GM18526 (cell line): ENCODE data around the gene SUSD6.

Experiments used
- POLR2A ChIP-seq: IDR thresholded peaks from 3 replicates; pipeline ENCODE4 v1.6.1; 2011; ENCODE audit not compliant: insufficient read length; ENCODE audit errors: extremely low read depth

SUSD6 gene

DNA sequence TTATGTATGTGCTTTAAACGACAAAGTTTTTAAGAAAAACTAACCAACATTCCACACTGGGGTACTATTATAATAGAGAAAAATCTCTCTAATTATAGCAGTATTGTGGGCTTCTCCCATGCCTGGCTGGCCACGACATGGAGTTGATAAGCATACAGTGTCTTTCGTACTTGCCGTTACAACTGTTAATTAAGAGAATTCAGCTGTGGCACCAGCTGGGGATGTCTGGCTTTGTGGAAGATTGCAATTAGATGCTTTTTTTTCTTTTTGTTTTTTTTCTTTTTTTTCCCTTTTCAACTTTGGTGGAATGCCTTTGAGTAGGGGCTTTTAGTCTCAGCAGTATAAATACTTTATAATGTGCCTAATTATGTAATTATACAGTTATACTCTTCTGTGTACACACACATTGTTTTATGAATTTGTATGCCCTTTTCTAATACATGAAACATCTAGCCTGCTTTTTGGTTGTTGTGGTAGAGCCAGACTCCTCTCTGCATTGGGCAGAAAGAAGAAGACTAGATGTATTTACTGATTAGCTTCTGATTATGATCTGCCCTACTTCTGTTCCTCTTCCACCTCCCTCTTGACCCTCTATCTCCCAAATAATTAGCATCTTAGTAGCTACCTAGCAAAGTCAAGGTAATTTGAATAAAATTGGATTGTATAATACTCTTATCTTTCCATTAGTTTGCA, 76.4 kb downstream of the SUSD6 start:
- TF ChIP-seq POLR2A, result no peak

DNA sequence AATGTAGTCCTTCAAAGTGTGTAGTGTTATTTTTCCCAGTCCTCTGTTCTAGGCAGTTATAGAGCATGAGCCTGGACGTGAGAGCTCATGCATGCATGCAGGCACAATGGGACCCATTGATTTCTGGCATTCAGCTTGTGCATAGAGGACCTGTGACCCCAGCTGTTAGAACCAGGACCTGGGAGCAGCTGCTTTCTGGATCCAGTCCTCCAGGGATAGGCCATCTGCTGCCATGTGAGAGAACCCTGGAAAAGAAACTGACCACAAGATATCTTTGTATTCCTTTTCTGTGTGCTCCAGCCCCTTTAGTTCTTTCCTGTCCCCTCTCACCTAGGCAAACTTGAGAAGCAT, 76.9 kb downstream of the SUSD6 start:
- TF ChIP-seq POLR2A, result no peak

DNA sequence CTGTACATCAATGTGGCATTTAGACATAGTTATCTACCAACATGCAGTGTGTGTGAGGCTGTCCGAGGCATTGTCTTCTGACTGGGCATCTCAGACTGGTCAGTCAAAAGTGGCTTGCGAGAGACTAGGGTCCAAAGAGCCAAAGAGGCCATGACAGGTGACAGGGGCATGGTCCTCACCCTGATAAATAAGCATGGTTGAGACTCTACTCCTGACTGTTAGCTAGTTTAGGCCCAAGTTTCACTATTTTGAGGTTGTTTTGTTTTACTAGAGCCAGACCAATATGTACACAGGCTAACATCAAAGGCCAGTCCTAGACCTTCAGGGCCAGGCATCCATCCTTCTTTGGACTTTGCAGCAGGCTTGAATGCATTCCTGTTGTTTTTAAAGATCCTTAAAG, 78.6 kb downstream of the SUSD6 start:
- TF ChIP-seq POLR2A, result no peak

DNA sequence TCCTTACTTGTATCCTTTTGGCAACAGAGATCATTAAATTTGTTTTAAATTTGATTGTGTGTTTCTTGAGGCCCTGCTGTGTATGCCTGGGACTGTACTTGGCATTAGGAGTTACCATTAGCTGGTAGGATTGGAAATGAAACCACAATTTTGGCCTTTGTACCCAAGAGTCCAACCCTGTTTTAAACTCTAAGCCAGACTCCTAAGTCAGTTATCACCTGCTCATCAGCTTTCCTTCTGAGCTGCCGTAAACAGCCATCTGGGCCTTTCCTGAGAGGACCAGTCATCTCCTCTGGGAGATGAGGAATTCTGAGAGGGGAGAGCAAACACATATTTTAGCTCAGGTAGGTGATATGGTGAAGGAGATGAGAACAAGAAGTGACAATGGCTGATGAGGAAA, 81.2 kb downstream of the SUSD6 start:
- TF ChIP-seq POLR2A, result no peak

DNA sequence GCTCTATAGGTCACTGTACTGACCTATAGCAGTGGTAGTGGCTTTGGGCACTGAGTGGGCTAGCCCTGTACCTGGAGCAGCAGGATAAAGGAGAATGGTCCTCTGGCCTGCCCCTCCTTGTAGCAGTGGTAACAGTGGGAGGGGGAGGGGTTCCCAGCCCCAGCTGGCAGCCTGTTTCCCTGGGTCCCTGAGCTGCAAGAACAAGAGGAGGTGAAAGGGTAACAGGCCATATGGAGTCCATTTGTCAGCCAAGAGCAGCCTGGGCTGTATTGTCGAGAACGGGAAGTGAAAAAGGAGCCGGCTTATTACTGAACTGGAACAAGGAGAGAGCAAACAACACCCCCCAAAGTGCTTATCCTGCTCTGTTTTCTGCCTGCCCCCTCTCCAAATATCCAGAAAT, 81.7 kb downstream of the SUSD6 start:
- no peak for TF ChIP-seq POLR2A

DNA sequence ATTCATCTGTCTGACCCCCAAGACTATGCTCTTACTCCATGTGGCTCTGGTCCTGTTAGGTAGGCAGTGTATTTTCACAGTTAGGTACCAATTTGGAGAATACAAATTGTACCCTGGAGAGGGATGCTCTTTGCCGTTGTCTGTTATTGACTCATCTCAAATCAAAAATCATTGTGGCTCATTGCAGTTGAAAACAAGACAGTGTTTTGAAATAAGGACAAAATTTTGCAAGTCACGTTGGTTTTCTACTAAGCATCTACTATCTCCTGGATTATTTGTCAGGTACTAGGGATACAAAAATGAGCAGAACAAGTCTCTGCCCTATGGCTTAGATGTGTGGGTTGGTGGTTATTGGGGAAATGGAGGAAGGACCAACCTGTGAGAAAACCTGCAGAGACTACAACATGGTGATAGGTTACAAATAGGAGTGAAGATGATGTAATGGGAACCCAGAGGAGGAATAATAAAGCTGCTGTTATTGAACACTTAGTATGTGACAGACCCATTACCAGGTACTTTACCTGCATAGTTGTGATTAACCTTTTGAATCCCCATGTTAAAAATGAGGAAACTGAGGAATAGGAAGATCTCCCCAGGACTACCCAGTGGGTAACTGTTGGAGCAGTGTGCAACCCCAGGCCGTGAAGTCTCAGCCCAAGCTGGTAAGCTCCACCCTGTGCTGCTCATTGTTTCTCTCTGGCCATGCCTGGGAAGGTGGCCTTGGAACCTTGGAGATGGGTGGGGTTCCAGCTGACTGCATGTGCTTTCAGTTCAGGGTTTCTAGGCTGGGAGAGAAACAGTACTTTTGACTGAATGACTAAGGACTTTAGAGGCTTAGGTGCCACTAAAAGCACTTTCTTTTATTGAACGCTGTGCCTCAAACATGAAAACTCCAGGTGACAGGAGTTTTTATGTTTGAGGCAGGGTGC, 82.7 kb downstream of the SUSD6 start:
- no peak for TF ChIP-seq POLR2A

DNA sequence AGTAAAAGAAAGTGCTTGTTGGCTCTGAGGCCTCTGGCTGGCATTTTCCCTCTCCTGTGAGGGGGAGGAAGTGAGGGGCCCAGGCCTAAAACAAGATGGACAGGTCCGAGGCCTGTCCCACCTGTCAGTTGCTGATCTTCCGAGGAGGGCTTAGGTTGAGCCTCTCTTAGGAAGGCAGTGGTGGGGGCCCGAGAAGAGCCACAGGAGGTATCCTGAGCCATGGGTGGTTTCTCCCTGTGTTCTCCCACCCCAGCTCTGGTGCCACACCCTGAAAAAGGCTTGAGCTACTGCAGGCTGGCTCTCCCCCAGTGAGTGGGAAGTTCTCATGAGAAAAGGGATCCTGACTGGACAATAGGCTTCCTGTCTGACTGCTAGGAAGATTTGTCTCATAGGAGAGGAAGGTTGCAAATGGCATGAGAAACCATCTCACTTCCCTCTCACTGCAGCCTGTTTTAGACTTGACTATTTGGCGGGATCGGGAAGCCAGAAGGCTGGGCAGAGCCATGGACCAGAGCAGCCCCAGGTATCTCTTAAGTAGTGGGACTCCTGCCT, 83.4 kb downstream of the SUSD6 start:
- no peak for TF ChIP-seq POLR2A

DNA sequence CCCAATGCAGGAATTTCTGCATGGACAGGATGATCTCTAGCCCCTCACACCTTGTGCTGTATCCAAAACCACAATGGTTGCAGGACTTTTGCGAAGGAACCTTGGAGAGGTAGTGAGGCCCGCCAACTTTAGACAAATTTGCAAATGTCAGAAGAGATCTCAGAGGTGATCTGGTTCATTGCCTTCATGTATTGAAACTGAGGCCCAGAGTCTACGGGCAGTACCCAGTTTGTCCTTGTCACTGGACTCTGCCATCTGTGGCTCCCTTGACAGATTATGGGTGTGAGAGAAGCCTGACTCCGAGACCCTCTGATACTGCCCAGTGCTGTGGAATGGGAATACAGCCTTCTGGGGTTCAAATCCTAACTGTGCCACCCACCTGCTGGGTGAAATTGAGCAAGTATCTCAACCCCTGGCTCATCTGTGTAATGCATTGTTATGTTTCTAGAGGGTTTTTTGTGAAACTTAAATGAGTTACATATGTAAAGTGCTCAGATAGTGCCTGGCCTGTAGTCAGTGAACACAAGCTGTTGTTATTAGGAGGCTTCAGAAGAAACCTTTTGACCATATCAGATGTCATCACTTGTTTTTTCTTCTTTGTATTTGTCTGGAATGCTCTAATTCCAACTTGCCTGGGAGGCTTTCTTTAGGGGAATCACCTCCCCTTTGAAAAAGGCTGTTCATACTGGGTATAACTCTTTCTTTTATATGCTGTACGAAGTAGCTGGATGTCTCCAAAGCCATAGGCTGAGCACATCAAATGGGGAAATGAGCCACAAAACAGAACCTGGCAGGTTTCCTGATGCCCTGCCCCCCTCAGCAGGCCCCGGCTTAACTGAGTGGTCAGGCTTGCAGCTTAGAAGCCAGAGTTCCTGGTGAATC, 84.2 kb downstream of the SUSD6 start:
- TF ChIP-seq POLR2A, result no peak

DNA sequence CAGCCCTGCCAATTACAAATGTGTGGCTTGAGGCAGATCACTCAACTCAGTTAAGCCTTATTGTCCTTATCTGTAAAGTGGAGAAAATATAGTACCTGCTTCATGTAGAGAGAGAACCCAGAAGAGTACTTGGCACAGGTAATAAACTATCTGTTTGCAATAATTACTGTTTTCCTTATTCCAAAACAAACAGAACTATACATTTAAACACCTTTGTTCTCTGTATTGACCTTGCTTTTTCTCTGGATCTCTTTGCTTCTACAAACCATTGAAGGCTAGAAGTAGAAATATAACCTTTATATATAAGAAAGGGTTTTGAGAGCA, 84.8 kb downstream of the SUSD6 start:
- no peak for TF ChIP-seq POLR2A

DNA sequence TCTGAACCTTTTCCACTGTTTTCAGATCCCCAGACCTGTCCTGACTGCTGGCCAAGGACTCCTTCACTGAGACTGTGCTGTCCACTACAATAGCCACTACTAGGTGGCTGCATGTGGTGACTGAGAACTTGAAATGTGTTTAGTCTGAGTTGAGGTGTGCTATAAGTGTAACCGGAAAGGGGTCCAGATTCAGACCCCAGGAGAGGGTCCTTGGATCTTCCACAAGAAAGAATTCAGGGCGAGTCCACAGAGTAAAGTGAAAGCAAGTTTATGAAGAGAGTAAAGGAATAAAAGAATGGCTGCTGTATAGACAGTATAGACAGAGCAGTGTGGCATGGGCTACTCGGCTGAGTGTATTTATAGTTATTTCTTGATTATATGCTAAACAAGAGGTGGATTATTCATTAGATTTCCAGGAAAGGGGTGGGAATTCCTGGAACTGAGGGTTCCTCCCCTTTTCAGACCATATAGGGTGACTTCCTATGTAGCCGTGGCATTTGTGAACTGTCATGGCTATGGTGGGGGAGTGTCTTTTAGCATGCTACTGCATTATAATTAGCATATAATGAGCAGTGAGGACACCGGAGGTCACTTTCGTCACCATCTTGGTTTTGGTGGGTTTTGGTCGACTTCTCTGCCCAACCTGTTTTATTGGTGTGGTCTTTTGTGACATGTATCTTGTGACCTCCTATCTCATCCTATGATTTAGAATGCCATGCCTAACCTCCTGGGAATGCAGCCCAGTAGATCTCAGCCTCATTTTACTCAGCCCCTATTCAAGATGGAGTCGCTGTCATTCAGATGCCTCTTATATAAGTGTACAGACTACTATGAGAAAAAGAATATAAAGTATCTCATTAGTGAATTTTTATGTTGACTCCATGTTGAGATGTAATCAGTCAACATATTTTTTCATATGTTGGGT, 85.5 kb downstream of the SUSD6 start:
- no peak for TF ChIP-seq POLR2A

DNA sequence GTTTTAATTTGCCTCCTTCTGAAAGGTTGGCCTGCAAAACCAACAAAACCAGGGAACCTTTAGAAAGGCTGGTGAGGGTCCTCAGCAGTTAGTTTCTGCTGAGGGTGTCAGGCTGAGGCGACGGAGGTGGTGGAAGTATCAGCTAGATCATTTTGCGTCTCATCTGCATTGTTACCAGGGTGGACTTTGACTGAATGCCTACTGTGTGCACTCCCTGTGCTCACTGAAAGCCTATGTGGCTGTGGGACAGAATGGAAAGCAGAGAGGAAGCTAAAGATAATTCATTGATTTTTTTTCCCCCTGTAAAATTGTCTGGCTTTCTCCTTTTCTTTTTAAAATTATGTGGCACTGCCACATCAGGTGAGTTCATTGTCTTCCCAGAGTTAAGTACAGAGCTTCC, 87.2 kb downstream of the SUSD6 start:
- no peak for TF ChIP-seq POLR2A

DNA sequence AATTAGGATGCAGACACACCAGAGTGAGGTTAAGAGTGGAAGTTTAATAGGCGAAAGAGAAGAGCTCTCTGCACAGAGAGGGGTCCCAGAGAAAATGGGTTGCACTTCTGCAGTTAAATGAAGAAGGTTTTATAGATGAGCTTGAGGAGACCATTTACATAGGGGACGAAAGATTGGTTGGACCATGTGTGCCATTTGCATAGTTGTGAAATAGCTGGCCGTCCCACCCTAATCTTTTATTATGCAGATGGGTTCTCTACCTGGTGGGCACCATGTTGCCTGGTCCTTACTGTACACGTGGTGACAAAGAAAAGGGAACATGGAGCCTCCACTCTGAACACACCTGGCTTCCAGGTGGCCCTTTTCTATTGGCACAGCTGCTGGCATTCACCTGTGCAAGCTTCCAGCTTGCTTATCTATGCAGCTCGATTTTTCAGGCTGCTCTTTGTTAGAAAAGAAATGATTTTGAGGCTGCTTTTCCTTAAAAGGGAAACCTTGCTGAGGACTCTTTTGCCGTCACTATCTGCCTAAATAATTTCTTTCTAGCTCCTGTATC, 88.4 kb downstream of the SUSD6 start:
- no peak for TF ChIP-seq POLR2A

DNA sequence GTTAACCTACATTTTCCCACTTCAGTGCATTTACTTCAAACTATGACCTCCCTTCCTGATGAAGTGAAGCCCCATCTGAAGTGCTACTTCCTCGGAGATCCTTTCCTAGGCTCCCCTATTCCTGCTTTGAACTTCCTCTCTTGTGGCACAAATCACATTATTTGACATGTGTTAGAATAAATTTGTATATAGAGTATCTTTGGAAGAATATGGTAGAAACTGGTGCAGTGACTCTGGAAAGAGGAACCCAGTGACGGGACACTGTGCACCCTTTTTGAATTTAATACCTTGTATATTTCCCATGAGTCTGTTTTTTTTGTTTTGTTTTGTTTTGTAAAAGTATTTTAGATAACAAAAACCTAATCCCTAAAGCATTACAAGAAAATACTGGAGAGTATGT, 89.2 kb downstream of the SUSD6 start:
- TF ChIP-seq POLR2A, result no peak

DNA sequence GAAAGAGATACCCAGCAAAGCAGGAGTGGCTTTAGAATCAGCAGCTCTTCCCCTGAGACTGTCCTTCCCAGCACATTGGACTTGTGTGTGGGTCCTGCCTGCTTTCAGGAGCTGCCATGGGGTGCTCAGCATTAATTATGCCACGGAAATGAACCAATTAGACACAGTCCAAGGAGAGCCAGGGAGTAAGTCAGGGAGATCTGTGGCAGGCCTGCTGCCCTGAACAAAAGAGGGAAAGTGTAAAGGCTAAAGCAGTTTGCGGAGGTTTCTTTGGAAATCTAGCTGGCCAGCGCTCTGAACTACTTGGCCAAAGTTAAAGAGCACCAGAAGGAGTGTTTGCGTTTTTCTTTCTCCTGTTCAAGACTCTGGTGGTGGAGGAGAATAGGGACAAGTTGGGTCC, 89.9 kb downstream of the SUSD6 start:
- no peak for TF ChIP-seq POLR2A

DNA sequence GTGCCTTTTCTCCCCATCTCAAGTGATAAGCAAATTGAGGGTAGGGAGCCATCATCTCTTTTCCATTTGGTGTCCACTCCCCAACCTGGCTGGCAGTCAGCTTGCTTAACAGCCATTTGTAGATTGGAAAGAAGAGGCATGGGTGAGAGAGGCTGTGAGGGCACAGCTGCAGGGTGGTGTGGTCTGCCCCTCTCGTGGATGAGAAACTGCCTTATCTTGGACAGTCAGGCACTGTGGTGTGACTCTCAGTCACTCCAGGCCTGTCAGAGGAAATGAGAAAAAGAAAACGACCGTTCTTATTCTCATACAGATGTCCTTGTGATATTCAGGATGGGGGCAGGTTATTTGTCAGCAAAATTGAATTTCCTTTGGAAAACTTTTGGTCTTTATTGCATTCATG, 90.5 kb downstream of the SUSD6 start:
- TF ChIP-seq POLR2A, result no peak
